ENCODE measurements around the gene FBXO33. TPM values are rescaled to one million over a fixed set of nuclear protein-coding genes. Genes with fewer than 3 reads are reported as not detected.

Gene FBXO33
- total RNA-seq, 2 donors from 2014 or later: 47.8 to 59.1 TPM

GRCh38 chr14:39442293-39442692 is 10.1 kb upstream of the FBXO33 start:
- H3K27ac Mint-ChIP-seq: no peak overlapping the region
- no peak for DNase-seq
- no peak for ATAC-seq
- H3K4me3 Mint-ChIP-seq: no peak overlapping the region
- H3K9me3 ChIP-seq (ENCODE audit: control insufficient read depth, low read length, poor library complexity, severe bottlenecking): no peaks in the 10 kb centered on the region
- no peaks in the 10 kb centered on the region for H3K36me3 Mint-ChIP-seq (ENCODE audit: low read depth)
- H3K27me3 Mint-ChIP-seq: peaks cover 10% of the 10 kb centered on the region
- H3K4me1 Mint-ChIP-seq: peaks cover 6% of the 10 kb centered on the region

DNA sequence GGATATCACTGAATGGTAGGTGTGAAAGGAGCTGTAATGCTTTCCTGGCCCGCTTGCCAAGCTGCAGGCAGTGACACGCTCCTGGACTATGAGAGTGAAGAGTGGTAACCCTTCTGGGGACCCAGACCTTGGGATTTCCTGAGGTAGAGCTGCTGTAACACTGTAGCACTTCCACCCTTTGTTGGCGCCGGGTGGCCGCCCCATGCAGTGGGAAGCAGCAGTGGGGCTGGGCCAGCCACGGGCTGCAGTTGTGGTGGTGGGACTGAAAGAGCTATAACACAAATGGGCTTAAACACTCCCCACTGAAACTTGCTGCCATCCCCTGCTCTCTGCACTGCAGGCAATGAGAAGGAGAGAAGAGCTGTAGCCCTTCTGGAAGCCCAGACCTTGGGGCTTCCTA is 9.6 kb upstream of the FBXO33 start:
- no peaks in the 10 kb centered on the region for H3K9me3 ChIP-seq (ENCODE audit: control insufficient read depth, low read length, poor library complexity, severe bottlenecking)
- no peak overlapping the region for H3K4me3 Mint-ChIP-seq
- DNase-seq (no peak), ATAC-seq (no peak)
- no peaks in the 10 kb centered on the region for H3K36me3 Mint-ChIP-seq (ENCODE audit: low read depth)
- H3K27ac Mint-ChIP-seq: no peak overlapping the region
- H3K27me3 Mint-ChIP-seq: peaks cover 6% of the 10 kb centered on the region
- peaks cover under 1% of the 10 kb centered on the region for H3K4me1 Mint-ChIP-seq

DNA sequence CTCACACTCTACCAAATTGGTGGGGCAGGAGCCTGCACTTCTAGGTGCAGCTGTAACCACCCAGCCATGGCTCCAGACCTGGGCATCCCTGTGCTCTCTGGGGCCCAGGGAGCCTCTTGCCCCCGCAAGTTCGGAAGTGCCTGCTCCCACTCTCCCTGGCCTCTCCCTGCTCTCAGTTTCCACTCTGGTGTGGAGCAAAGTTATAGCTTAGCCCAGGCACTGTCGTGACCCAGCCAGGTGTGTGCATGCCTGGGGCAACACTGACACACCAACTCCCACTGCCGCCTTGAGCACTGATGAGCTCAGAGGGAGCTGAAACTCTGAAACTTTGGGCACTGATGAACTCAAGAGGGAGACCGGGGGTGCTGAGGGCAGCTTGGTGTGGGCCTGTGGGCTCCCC is 8.7 kb upstream of the FBXO33 start:
- ATAC-seq: no peak
- Mint-ChIP-seq H3K4me3 (no peak overlapping the region), H3K27ac (no peak overlapping the region), H3K36me3 (ENCODE audit: low read depth) (no peaks in the 10 kb centered on the region), H3K27me3 (no peaks in the 10 kb centered on the region), H3K4me1 (no peaks in the 10 kb centered on the region)
- no peak for DNase-seq
- no peaks in the 10 kb centered on the region for H3K9me3 ChIP-seq (ENCODE audit: control insufficient read depth, low read length, poor library complexity, severe bottlenecking)

DNA sequence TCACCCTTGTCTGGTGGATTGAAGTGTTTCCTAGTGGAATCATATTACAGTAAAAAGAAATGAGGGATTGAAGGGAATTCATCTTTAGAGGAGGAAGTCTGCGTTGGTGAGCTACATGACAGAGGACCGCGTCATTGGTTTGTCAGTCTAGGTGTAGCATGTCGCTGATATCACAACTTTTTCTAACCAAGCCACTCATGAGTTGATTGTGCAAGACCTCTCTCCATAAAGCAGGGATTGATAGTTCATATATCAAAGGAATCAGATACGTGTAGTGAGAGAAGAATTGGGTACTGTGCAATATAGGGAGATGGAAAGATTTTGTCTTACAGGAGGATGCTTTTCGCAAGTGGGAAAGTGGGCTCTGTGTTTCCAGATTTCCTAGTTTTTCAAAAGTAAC is 3.0 kb upstream of the FBXO33 start:
- ATAC-seq (no peak), DNase-seq (no peak)
- Mint-ChIP-seq H3K4me3 (no peak overlapping the region), H3K27me3 (no peaks in the 10 kb centered on the region), H3K27ac (no peak overlapping the region), H3K4me1 (peaks cover 14% of the 10 kb centered on the region), H3K36me3 (ENCODE audit: low read depth) (peaks cover 2% of the 10 kb centered on the region)
- H3K9me3 ChIP-seq (ENCODE audit: control insufficient read depth, low read length, poor library complexity, severe bottlenecking): no peaks in the 10 kb centered on the region

DNA sequence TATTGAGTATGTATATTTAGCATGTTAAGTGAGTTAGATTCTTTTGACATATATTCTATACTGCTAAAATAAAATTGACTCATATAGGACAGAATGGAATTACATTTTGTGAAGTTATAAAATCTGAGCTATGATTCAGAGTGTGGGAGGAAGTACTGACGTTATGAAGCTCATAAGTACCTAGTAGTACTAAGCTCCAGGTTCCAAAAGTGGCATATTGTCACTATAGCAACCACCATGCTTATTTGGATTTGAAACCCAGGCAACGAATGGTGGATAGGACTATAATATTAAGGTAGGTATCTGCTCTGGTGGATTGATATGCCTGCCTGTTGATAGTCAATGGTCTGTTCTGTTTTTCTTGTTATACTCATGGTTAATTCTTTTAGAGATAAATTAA is 2.2 kb upstream of the FBXO33 start:
- DNase-seq: no peak
- H3K27ac Mint-ChIP-seq: no peak overlapping the region
- H3K4me1 Mint-ChIP-seq: peaks cover 23% of the 10 kb centered on the region

DNA sequence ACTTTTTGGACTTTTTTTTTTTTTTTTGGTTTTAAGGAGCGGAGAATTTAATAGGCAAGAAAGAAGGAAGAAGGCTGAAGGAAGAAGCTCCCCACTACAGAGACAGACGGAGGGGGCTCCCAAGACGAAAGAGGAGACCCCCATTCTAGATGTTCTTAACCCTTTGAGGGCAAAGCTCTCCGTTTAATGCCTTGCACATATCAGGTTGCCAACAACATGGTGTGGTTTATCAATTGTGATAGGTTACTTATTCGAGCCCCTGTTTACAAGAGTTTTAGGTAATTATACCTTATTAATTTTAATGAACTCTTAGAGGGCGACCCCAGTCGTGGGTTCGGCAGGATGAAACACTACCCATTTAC is 1.2 kb upstream of the FBXO33 start:
- Mint-ChIP-seq H3K36me3 (ENCODE audit: low read depth) (peaks cover 2% of the 10 kb centered on the region), H3K27me3 (no peaks in the 10 kb centered on the region), H3K4me1 (peaks cover 30% of the 10 kb centered on the region), H3K27ac (peak overlapping the region; percentile 99), H3K4me3 (peak overlapping the region; percentile 100)
- H3K9me3 ChIP-seq (ENCODE audit: control insufficient read depth, low read length, poor library complexity, severe bottlenecking): no peaks in the 10 kb centered on the region
- DNase-seq (no peak), ATAC-seq (no peak)

More for the DNA sequence above, 2.2 kb upstream of the FBXO33 start:
- ATAC-seq: no peak
- no peaks in the 10 kb centered on the region for H3K9me3 ChIP-seq (ENCODE audit: control insufficient read depth, low read length, poor library complexity, severe bottlenecking)
- H3K36me3 Mint-ChIP-seq (ENCODE audit: low read depth): peaks cover 2% of the 10 kb centered on the region
- no peak overlapping the region for H3K4me3 Mint-ChIP-seq
- no peaks in the 10 kb centered on the region for H3K27me3 Mint-ChIP-seq

GRCh38 chr14:39432619-39433451 is 602 bp upstream of the FBXO33 start:
- Mint-ChIP-seq H3K4me3 (peak overlapping the region; percentile 100), H3K27ac (peak overlapping the region; percentile 99), H3K27me3 (no peaks in the 10 kb centered on the region), H3K4me1 (peaks cover 33% of the 10 kb centered on the region), H3K36me3 (ENCODE audit: low read depth) (peaks cover 2% of the 10 kb centered on the region)
- DNase-seq (peak; percentile 60 to 77 (median 74)), ATAC-seq (peak; percentile 59)
- H3K9me3 ChIP-seq (ENCODE audit: control insufficient read depth, low read length, poor library complexity, severe bottlenecking): no peaks in the 10 kb centered on the region

DNA sequence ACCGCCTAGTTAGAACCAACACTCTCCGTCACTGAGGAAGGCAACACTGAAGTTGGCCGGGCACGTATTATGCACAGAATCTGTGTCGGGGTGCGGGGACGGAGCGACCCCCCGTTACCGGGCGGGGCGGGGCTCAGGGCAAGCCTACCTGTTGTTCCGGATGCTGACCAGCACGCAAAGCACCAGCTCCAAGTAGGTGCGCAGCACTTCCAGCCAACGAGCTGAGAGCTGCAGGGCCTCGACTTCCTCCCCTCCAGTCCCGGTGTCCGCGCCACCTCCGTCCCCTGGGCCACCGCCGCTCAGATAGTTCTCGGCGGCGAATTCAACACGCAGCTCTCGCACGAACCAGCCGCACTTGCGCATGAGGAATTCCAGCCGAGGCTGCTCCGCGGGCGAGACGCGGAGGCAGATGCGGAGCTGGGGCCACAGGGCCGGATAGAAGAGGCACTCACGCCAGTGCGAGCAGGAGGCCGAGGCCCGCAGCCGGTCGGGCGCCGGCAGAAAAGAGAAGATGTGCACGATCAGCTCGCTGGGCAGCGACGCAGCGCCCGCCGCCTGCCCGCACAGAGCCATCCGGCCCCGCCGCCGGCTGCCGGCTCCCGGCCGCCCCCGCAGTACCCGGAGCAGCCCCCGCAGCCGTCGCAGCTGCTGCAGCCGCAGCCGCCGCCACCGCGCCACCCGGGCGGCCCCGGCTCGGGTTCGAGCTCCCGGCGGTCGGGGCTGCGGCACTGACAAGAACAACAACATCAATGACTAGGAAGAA is 636 bp downstream of the FBXO33 start:
- Mint-ChIP-seq H3K4me3 (peak overlapping the region; percentile 100), H3K27me3 (no peaks in the 10 kb centered on the region), H3K27ac (peak overlapping the region; percentile 99), H3K4me1 (peaks cover 39% of the 10 kb centered on the region), H3K36me3 (ENCODE audit: low read depth) (peaks cover 2% of the 10 kb centered on the region)
- ATAC-seq: no peak
- DNase-seq: peak; percentile 20 to 31 (median 28)
- no peaks in the 10 kb centered on the region for H3K9me3 ChIP-seq (ENCODE audit: control insufficient read depth, low read length, poor library complexity, severe bottlenecking)

- no peaks in the 10 kb centered on the region for H3K27me3 Mint-ChIP-seq
- H3K36me3 Mint-ChIP-seq (ENCODE audit: low read depth): peaks cover 5% of the 10 kb centered on the region
- peak overlapping the region; percentile 99 for H3K27ac Mint-ChIP-seq
- ATAC-seq (no peak), DNase-seq (no peak)
- H3K4me1 Mint-ChIP-seq: peaks cover 45% of the 10 kb centered on the region
- H3K9me3 ChIP-seq (ENCODE audit: control insufficient read depth, low read length, poor library complexity, severe bottlenecking): no peaks in the 10 kb centered on the region
- peak overlapping the region; percentile 100 for H3K4me3 Mint-ChIP-seq
These were observed 1.3 kb downstream of the FBXO33 start for GRCh38 chr14:39430762-39431415.

GRCh38 chr14:39428118-39428517 is 4.1 kb downstream of the FBXO33 start:
- H3K9me3 ChIP-seq (ENCODE audit: control insufficient read depth, low read length, poor library complexity, severe bottlenecking): no peaks in the 10 kb centered on the region
- ATAC-seq: no peak
- no peaks in the 10 kb centered on the region for H3K27me3 Mint-ChIP-seq
- H3K27ac Mint-ChIP-seq: peak overlapping the region; percentile 14
- DNase-seq: no peak
- peaks cover 5% of the 10 kb centered on the region for H3K36me3 Mint-ChIP-seq (ENCODE audit: low read depth)
- H3K4me1 Mint-ChIP-seq: peaks cover 47% of the 10 kb centered on the region
- H3K4me3 Mint-ChIP-seq: peak overlapping the region; percentile 78

DNA sequence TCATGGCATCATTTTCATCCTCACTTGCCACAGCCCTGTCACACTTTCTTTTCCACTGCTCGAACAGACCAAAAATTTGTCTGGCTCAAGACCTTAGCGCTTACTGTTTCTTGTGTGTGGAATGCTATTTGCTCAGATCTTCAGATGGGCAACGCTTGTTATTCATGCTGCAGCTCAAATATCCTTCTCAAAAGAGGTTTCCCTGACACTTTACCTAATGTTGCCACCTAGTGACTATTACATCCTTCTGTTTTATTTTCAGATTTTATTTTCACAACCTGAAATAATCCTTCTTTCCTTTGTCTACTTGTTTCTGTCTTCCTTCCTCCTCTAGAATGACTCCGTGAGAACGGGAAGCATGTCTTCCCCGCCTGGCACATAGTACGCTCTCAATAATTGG is 5.6 kb downstream of the FBXO33 start:
- H3K9me3 ChIP-seq (ENCODE audit: control insufficient read depth, low read length, poor library complexity, severe bottlenecking): no peaks in the 10 kb centered on the region
- Mint-ChIP-seq H3K36me3 (ENCODE audit: low read depth) (peaks cover 5% of the 10 kb centered on the region), H3K27ac (peak overlapping the region; percentile 56), H3K4me3 (peak overlapping the region; percentile 72), H3K27me3 (no peaks in the 10 kb centered on the region), H3K4me1 (peaks cover 54% of the 10 kb centered on the region)
- DNase-seq (no peak), ATAC-seq (no peak)

DNA sequence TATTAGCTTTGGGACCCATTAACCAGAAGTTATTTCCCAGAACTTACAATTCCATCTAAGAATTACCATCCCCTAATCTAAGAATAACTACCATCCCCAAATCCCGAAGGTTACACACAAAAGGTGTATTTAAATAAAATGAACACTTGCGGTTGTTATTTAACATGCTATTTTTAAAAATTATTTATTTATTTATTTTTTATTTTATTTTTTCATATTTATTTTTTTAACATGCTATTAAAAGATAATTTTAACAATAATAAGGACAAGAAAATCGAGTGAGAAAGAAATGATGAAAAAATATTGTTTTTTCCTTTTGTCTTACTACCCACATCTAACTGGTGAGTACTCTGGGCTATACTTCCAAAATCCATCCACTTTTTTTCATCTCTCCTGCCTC is 6.3 kb downstream of the FBXO33 start:
- DNase-seq (no peak), ATAC-seq (no peak)
- H3K4me1 Mint-ChIP-seq: peaks cover 58% of the 10 kb centered on the region
- H3K9me3 ChIP-seq (ENCODE audit: control insufficient read depth, low read length, poor library complexity, severe bottlenecking): no peaks in the 10 kb centered on the region
- peaks cover 6% of the 10 kb centered on the region for H3K36me3 Mint-ChIP-seq (ENCODE audit: low read depth)
- peak overlapping the region; percentile 72 for H3K4me3 Mint-ChIP-seq
- H3K27ac Mint-ChIP-seq: peak overlapping the region; percentile 56
- H3K27me3 Mint-ChIP-seq: no peaks in the 10 kb centered on the region

GRCh38 chr14:39423793-39424192 is 8.4 kb downstream of the FBXO33 start:
- Mint-ChIP-seq H3K4me1 (peaks cover 42% of the 10 kb centered on the region), H3K27ac (peak overlapping the region; percentile 9), H3K36me3 (ENCODE audit: low read depth) (peaks cover 6% of the 10 kb centered on the region), H3K27me3 (no peaks in the 10 kb centered on the region), H3K4me3 (peak overlapping the region; percentile 62)
- ATAC-seq (peak; percentile 16), DNase-seq (no peak)
- H3K9me3 ChIP-seq (ENCODE audit: control insufficient read depth, low read length, poor library complexity, severe bottlenecking): no peaks in the 10 kb centered on the region
